Measurements from ENCODE around the gene PRF1.
A peak's percentile ranks its signal among the peaks of the same experiment; 100 is the strongest.
"Not testable (repeated sequence)": the region's sequence is repeated elsewhere in the genome, so short reads cannot be mapped to it uniquely, and the experiment has no call there.

The PRF1 gene

GRCh38 chr10:70592746-70593512 lies 9.6 kb downstream of the PRF1 start:
- no peak for DNase-seq

- no peak for DNase-seq
These were observed 10.3 kb downstream of the PRF1 start for GRCh38 chr10:70592186-70592735.

GRCh38 chr10:70590655-70591416 lies 11.7 kb downstream of the PRF1 start:
- no peak for DNase-seq

- DNase-seq, result no peak
These were observed 12.5 kb downstream of the PRF1 start for GRCh38 chr10:70589762-70590654.

- no peak for DNase-seq
These were observed 13.5 kb downstream of the PRF1 start for GRCh38 chr10:70588859-70589570.

GRCh38 chr10:70588255-70588654 lies 14.3 kb downstream of the PRF1 start:
- DNase-seq, result no peak

GRCh38 chr10:70587045-70587658 lies 15.4 kb downstream of the PRF1 start:
- DNase-seq, result no peak

- DNase-seq, result no peak
These were observed 16.1 kb downstream of the PRF1 start for GRCh38 chr10:70586348-70586930.

- peak; percentile 25 for DNase-seq
These were observed 16.9 kb downstream of the PRF1 start for GRCh38 chr10:70585578-70586169.

GRCh38 chr10:70584909-70585544 lies 17.5 kb downstream of the PRF1 start:
- peak; percentile 88 for DNase-seq

- peak; percentile 30 for DNase-seq
These were observed 18.2 kb downstream of the PRF1 start for GRCh38 chr10:70584366-70584765.

- DNase-seq, result no peak
These were observed 18.9 kb downstream of the PRF1 start for GRCh38 chr10:70583669-70584037.

- DNase-seq, result no peak
These were observed 19.5 kb downstream of the PRF1 start for GRCh38 chr10:70582793-70583668.

- DNase-seq, result not testable (repeated sequence)
These were observed 21.4 kb downstream of the PRF1 start for GRCh38 chr10:70581176-70581575.

GRCh38 chr10:70579234-70580002 lies 23.1 kb downstream of the PRF1 start:
- DNase-seq, result no peak

- DNase-seq, result no peak
These were observed 24.1 kb downstream of the PRF1 start for GRCh38 chr10:70578371-70578947.

- DNase-seq, result no peak
These were observed 25.6 kb downstream of the PRF1 start for GRCh38 chr10:70576803-70577517.
